Motor neuron (in vitro differentiated cells): ENCODE measurements around the gene TRAM2. TPM values are rescaled to one million over a fixed set of nuclear protein-coding genes. Genes with fewer than 3 reads are reported as not detected.
A peak's percentile ranks its signal among the peaks of the same experiment; 100 is the strongest.

Experiments used
- ATAC-seq, 8 experiments: fragments of 200-7000 bp; cut with Tn5 transposase; replicated peaks in 6 of 8; 2 replicates each; pipeline ENCODE4 v1.8.0; 2021; ENCODE audit warnings: mild to moderate bottlenecking in 8 of 8, moderate library complexity in 8 of 8
- H3K27ac ChIP-seq, 2 donors: fragments of 250-450 bp; sonication (Bioruptor Pico); 2 replicates each; pipeline ENCODE4 v1.9.0; 2021; ENCODE audit warnings: antibody characterized with exemption in 2 of 2, mild to moderate bottlenecking in 2 of 2, moderate library complexity in 1 of 2
- H3K4me1 ChIP-seq, 2 donors: fragments of 250-450 bp; sonication (Bioruptor Pico); replicated peaks in 1 of 2; 2 replicates each; pipeline ENCODE4 v1.6.1; 2021; ENCODE audit warnings: antibody characterized with exemption in 2 of 2, mild to moderate bottlenecking in 2 of 2, moderate library complexity in 1 of 2
- H3K4me3 ChIP-seq, 5 donors: fragments of 250-450 bp; sonication (Bioruptor Pico); 2 replicates each; pipeline ENCODE4 v1.9.0; 2021; ENCODE audit warnings: antibody characterized with exemption in 5 of 5, mild to moderate bottlenecking in 5 of 5, moderate library complexity in 4 of 5
- WGBS, 10 experiments: fragments of 450-650 bp; shearing (Covaris generic); methylation state at CpG; one replicate each; pipeline ENCODE4 v1.0.0; 2022; 5-methylcytosine and 5-hydroxymethylcytosine counted together
- in situ Hi-C, 9 experiments: fragments of 400-800 bp; cut with MboI; loops; one replicate each; pipeline ENCODE4 v1.15.0; 2021; ENCODE audit warnings: low sequenced_read_pairs in 9 of 9, low pct_unique_long_range_greater_than_20kb in 2 of 9; ENCODE audit not compliant: unreplicated experiment in 9 of 9
- total RNA-seq, 8 experiments: library from RNA; unstranded; fragments of 300-600 nt; gene quantifications; 2 replicates each; pipeline versions ENCODE4 v1.2.3 to v1.2.4, GENCODE V29; 2022

Gene TRAM2, protein sequence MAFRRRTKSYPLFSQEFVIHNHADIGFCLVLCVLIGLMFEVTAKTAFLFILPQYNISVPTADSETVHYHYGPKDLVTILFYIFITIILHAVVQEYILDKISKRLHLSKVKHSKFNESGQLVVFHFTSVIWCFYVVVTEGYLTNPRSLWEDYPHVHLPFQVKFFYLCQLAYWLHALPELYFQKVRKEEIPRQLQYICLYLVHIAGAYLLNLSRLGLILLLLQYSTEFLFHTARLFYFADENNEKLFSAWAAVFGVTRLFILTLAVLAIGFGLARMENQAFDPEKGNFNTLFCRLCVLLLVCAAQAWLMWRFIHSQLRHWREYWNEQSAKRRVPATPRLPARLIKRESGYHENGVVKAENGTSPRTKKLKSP
- 10 to 100 TPM in 4 of 8 experiments, 1 to 10 TPM in 4; 1.8 to 38.0 (median 10.7) TPM for total RNA-seq

DNA sequence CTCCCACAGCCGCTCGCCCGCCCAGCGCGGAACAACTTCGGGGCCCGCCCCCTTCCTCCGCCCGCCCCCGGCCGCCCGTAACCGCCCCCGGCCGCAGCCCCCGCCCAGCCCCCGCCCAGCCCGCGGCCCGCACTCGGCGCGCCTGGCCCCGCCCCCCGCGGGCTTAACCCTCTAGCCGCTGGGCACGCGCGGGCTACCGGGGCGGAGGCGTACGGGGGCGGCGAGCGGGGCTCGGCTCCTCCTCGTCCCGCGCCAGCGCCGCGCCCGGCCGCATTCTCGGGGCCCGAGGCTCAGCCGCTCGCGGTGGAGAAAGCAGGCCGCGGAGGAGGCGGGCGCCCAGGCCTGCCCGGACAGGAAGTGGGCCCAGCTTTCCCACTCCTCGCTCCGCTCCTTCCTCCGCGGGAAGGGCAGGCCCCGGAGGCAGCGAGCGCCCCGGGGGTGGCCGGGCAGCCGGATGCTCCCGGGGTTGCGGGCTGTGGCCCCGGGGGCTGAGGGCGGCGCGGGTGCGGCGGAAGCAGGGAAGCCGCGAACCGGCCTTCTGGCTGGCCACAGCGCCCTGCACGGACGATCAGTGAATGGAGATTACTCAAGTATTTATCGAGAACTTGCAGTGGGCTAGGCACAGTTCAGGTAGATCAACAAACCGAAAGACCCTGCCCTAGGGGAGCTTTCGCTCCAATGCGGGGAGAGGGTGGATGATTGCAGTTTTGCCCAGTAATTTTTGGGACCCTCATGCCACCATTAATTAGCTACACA, at the start of gene TRAM2:
TSS of gene TRAM2 (minus strand) at position 39 of the 756 bp plus-strand sequence. CDS start 145 bp downstream, outside the sequence.
- 0 to 4% (median 0%) methylated on average over 1 to 6 of the region's 84 CpGs; no CpG with 5 or more reads in 3 of the 10 experiments for WGBS, 10 experiments
- in situ Hi-C loops: loop anchor here in 2 of 9 experiments (25.0 kb wide), 2 partner anchors 165 to 410 kb away; partner anchors contain the start of genes EFHC1 (in 1 of the 2) and GSTA4 (in 1 of the 2)
- peak; percentile 63 to 89 (median 86) for ATAC-seq
- peaks cover 5 to 8% of the 10 kb centered on the region in 2 donors for H3K4me1 ChIP-seq
- peak within 1 kb of the TSS; percentile 59 to 81 for H3K27ac ChIP-seq
- H3K4me3 ChIP-seq: peak within 1 kb of the TSS; percentile 57 to 92 (median 72)

DNA sequence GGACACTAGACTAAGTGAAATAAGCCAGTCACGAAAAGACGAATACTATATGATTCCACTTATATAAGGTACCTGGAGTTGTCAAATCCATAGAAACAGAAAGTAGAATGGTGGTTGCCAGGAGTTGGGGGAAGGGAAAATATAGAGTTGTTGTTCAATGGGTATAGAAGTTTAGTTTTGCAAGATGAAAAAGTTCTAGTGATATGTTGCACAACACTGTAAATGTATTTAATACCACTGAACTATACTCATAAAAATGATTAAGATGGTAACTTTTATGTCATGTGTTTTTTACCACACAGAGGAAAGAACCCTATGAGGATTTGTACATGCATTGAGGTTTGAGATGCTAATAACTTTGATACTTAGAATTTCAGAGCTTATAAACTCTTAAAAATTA, 46.0 kb upstream of the TRAM2 start:
- in situ Hi-C loops: no loop called here
- WGBS, 10 experiments: 36 to 100% (median 95%) methylated on average over 1 to 2 of the region's 2 CpGs; no CpG with 5 or more reads in 1 of the 10 experiments

DNA sequence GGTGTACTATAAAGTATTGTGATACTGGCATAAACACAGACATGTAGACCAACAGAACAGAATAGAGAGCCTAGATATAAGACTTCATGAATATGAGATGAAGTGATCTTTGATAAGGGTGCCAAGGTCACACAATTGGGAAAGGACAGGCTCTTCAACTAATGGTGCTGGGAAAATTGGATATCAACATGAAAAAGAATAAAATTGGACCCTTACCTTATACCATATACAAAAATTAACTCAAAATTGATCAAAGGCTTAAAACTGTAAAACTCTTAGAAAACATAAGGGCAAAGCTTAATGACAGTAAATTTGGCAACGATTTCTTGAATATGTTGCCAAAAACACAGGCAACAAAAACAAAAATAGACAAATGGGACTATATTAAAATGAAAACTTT, 44.8 kb upstream of the TRAM2 start:
- Histone ChIP-seq H3K4me3 (no peak overlapping the region), H3K4me1 (peaks cover 0 to 2% of the 10 kb centered on the region in 2 donors), H3K27ac (no peak overlapping the region)
- 0 to 92% (median 46%) methylated on average over 1 of the region's 1 CpG for WGBS, 10 experiments
- in situ Hi-C loops: no loop called here
- no peak for ATAC-seq

More for the DNA sequence above, 46.0 kb upstream of the TRAM2 start:
- Histone ChIP-seq H3K4me1 (peaks cover 0 to 2% of the 10 kb centered on the region in 2 donors), H3K27ac (no peak overlapping the region), H3K4me3 (no peak overlapping the region)
- ATAC-seq: no peak

DNA sequence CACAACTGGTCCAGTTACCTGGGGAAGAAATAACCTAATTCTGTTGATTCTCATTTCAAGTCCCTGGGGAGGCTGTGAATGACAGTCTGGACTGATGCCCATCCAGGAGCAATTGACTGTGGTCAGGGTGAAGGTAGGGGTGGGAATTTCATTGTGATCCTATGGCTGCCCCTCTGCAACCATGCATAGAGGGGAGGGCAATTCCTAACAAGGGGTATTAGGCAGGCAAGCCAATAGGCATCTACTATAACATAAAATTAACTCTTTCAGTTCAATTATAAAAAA, 44.0 kb upstream of the TRAM2 start:
- peak in 1 of 8 experiments; percentile 23 for ATAC-seq
- Histone ChIP-seq H3K27ac (no peak overlapping the region), H3K4me3 (no peak overlapping the region), H3K4me1 (peaks cover 0 to 2% of the 10 kb centered on the region in 2 donors)
- in situ Hi-C loops: no loop called here

DNA sequence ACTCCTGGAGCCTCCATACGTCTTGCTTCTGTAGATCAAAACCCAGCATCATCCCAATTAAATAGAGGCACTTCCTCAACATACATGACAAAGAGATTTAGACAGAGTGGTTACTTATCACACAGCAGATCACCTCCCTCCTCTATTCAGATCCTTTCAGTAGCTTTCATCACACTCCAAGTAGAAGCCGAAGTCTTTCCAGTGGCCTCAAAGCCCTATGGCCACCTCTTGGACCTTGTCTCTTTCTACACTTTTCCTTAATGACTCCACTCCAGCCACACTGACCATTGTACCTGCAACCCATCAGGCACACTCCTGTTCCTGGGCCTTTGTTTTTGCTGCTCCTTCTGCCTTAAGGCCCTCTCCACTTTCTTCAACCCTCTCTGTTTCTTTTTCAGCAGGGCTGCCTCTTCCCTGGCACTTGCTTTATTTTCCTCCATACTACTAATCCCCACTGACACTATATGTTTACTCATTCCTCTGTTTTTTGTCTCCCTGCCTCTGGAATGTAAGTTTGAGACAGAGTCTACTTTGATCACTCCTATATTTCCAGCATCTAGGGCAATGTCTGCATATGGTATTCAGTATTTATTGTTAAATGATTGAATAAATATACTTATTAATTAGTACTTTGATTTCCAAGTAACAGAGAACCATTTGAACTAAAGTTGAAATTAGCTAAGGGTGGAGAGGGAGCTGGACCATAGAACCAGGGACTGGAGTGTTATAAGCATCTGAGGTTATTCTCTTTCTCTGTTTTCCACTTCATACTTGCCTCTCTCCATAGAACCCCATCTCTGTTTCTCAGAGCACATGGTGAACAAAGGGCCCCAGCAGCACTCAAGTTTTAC, 43.4 kb upstream of the TRAM2 start:
- peaks cover 0 to 2% of the 10 kb centered on the region in 2 donors for H3K4me1 ChIP-seq
- no peak overlapping the region for H3K4me3 ChIP-seq
- 20 to 94% (median 54%) methylated on average over 1 to 2 of the region's 2 CpGs; no CpG with 5 or more reads in 1 of the 10 experiments for WGBS, 10 experiments
- in situ Hi-C loops: no loop called here
- ATAC-seq: peak in 2 of 8 experiments; percentile 26 to 59
- H3K27ac ChIP-seq: no peak overlapping the region

DNA sequence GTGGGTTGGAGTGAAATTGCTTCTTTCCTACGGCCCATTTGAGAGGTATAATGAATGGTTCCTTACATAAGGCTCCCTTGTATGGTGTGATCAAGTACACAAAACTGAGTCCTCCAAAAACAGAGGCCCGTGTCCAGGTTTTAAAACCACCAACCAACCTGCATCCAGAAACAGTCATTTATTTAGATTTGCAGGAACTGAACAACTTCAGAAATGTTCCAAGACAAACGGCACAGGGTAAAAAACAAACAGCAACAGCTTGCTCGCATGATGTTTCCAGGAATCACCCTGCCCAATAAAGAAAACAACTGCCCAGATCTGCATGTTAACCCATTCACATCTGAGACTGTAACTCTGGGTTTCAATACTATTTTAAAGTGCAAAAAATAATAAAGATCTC, 40.2 kb upstream of the TRAM2 start:
- Histone ChIP-seq H3K4me3 (no peak overlapping the region), H3K4me1 (peaks cover 0 to 2% of the 10 kb centered on the region in 2 donors), H3K27ac (no peak overlapping the region)
- in situ Hi-C loops: no loop called here
- ATAC-seq: peak in 2 of 8 experiments; percentile 75 to 76
- WGBS, 10 experiments: 3 to 88% (median 62%) methylated on average over 2 to 4 of the region's 4 CpGs; no CpG with 5 or more reads in 3 of the 10 experiments

DNA sequence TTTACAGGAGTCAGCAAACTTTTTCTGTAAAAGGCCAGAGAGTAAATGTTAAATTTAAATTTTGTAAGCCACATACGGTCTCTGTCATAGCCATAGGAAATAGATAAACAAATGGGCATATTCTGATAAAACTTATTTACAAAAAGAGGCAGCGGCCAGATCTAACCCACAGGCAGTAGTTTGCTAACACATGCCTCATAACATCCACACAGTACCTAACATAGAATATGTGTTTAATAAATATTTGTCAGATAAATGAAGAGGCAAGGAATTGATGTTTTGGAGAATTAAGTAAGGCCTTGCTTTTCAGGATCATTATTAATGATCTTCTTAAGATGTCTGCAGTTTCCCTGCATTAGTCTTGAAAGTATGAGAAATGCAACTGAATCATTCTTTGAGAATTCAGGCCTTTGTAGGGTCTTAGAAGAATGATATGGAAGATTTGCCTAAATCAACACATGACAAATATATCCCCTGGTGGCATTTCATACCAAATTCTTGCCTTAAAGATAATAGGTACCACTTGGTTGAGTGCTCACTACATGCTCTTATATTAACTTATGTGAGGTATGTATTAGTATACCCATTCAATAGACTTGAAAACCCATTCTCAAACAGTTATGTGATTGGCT, 39.3 kb upstream of the TRAM2 start:
- Histone ChIP-seq H3K27ac (no peak overlapping the region), H3K4me3 (no peak overlapping the region), H3K4me1 (peaks cover 0 to 2% of the 10 kb centered on the region in 2 donors)
- WGBS, 10 experiments: 6 to 100% (median 83%) methylated on average over 1 to 2 of the region's 2 CpGs
- in situ Hi-C loops: no loop called here
- ATAC-seq: no peak

DNA sequence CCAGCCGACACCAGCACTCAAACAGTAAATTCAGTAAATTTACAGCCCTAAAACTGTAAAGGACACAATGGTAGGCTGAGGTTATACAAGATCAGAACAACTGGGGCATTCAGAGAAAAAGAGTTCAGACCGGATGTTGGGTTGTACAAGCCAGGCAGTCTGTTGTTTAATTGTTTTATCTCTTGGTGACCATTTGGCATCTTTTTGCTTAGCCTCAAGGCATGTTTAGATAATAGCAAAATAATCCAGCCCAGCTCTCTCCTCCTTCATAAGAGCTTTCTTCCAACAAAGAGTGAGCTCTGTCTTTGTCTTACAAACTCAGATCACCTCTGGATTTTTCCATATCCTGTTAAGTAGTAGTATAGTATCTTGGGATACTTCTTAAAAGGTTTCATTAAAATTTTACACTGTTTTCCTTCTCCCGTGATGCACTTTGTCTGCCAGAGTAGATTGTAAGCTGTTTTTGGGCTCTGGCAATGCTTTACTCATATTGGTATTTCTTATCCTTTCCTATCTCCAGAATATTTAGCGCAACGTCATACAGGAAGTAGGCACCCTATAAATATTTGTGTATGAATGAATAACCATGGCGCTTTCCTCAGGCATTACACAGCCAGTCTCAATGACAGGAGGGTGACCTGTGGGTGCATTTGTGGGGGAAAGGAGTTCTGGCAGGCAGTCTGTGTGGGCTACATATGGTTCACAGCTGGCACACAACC, 35.6 kb upstream of the TRAM2 start:
- no peak overlapping the region for H3K4me3 ChIP-seq
- peak in 1 of 8 experiments; percentile 10 for ATAC-seq
- in situ Hi-C loops: no loop called here
- WGBS, 10 experiments: 0 to 92% (median 81%) methylated on average over 1 to 5 of the region's 6 CpGs
- no peaks in the 10 kb centered on the region for H3K4me1 ChIP-seq
- no peak overlapping the region for H3K27ac ChIP-seq

DNA sequence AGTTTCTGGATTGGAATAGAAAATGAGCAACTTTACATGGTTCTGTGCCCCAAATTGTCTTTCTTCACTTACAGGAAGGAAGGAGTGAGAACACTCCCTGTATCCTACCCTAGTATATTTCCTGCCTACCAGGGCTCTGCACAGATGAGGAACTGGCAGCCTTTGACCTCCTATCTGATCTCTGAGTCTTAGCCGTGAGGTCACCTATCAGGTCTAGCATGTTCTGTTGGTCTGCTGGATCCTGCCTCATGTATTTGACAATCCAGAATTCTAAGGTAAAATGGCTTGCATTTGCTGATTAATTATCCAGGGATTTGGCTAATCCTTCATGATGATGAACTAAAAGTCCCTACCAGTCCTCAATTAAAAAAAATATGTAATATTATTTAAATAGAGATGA, 35.0 kb upstream of the TRAM2 start:
- H3K4me3 ChIP-seq: no peak overlapping the region
- no peak for ATAC-seq
- H3K4me1 ChIP-seq: no peaks in the 10 kb centered on the region
- 100% methylated on average over 1 of the region's 1 CpG; no CpG with 5 or more reads in 5 of the 10 experiments for WGBS, 10 experiments
- no peak overlapping the region for H3K27ac ChIP-seq
- in situ Hi-C loops: no loop called here

DNA sequence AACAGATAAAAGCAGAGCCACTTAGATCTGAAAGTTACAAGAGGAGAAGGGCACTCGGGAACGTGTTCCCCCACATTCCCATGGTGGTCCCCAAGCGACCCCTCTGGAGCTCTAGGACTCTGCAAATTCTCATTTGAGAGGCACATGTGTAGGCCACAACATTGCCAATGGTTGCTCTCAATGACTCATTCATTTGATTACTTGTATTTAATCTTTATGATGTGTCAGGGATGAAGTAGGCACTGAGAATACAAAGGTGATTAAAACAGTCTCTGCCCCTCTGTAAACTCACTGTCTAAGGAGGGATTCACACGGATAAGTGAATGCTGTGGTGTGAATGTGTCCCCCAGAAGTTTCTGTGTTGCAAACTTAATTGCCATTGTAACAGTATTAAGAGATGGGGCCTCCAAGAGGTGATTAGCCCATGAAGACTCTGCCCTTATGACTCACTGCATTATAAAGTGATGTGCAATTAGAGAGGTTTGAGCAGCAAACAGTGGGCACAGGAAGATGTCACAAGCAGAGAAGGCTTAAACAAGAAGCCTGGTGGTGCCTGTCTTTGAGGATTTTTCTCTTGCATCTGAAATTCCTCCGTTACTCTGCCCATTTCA, 34.0 kb upstream of the TRAM2 start:
- WGBS, 10 experiments: 56 to 100% (median 81%) methylated on average over 1 to 5 of the region's 5 CpGs; no CpG with 5 or more reads in 2 of the 10 experiments
- in situ Hi-C loops: no loop called here
- Histone ChIP-seq H3K4me3 (no peak overlapping the region), H3K27ac (no peak overlapping the region), H3K4me1 (no peaks in the 10 kb centered on the region)
- peak in 5 of 8 experiments; percentile 58 to 89 (median 81) for ATAC-seq

DNA sequence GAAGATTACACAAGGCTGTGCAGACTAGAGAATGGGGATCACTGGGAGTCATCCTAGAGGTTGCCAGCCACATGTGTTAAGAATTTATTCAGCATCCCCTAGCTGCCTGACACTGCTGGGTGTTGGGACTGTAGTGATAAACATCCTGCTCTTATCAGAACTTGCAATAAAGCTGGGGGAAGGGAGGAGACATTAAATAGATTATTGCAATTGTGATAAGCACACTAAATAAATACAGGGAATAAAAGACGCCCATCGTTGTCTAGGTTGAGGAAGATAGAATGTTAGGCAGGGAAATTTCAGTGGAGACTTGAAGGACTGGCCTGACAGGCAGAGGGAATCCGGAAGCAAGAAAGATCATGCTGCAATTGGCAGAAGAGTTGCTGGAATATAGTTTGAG, 33.2 kb upstream of the TRAM2 start:
- ATAC-seq: no peak
- H3K4me1 ChIP-seq: no peaks in the 10 kb centered on the region
- 40 to 100% (median 92%) methylated on average over 2 to 3 of the region's 3 CpGs; no CpG with 5 or more reads in 2 of the 10 experiments for WGBS, 10 experiments
- no peak overlapping the region for H3K4me3 ChIP-seq
- in situ Hi-C loops: no loop called here
- H3K27ac ChIP-seq: no peak overlapping the region
